Measurements from ENCODE around the gene ADARB1. TPM values are rescaled to one million over a fixed set of nuclear protein-coding genes. Genes with fewer than 3 reads are reported as not detected.
A peak's percentile ranks its signal among the peaks of the same experiment; 100 is the strongest.

Gene ADARB1
- total RNA-seq, 1 donor: 2.1 TPM

- no peak overlapping the region for H3K4me3 ChIP-seq (ENCODE audit: low read depth, low read length)
- no peak for DNase-seq (ENCODE audit: low read depth)
- no peak for TF ChIP-seq CTCF (IDR thresholded peaks at IDR 0.05; ENCODE audit: insufficient read depth, low read length)
Measured at GRCh38 chr21:45071078-45071873, 3.1 kb upstream of the ADARB1 start.

- no peak for TF ChIP-seq CTCF (IDR thresholded peaks at IDR 0.05; ENCODE audit: insufficient read depth, low read length)
- H3K4me3 ChIP-seq (ENCODE audit: low read depth, low read length): no peak overlapping the region
Measured at GRCh38 chr21:45071874-45072737, 2.3 kb upstream of the ADARB1 start.

GRCh38 chr21:45072738-45073300 is 1.6 kb upstream of the ADARB1 start:
- no peak for TF ChIP-seq CTCF (IDR thresholded peaks at IDR 0.05; ENCODE audit: insufficient read depth, low read length)
- no peak for DNase-seq (ENCODE audit: low read depth)
- peak overlapping the region; percentile 82 for H3K4me3 ChIP-seq (ENCODE audit: low read depth, low read length)

More at GRCh38 chr21:45071874-45072737, 2.3 kb upstream of the ADARB1 start:
- no peak for DNase-seq (ENCODE audit: low read depth)

- TF ChIP-seq CTCF (IDR thresholded peaks at IDR 0.05; ENCODE audit: insufficient read depth, low read length): no peak
- DNase-seq (ENCODE audit: low read depth): peak; percentile 24
Measured at GRCh38 chr21:45073301-45074047, 906 bp upstream of the ADARB1 start.

GRCh38 chr21:45074818-45075595 is 627 bp downstream of the ADARB1 start:
- peak; percentile 11 for DNase-seq (ENCODE audit: low read depth)
- no peak for TF ChIP-seq CTCF (IDR thresholded peaks at IDR 0.05; ENCODE audit: insufficient read depth, low read length)
- peak overlapping the region; percentile 79 for H3K4me3 ChIP-seq (ENCODE audit: low read depth, low read length)

More at GRCh38 chr21:45073301-45074047, 906 bp upstream of the ADARB1 start:
- peak overlapping the region; percentile 82 for H3K4me3 ChIP-seq (ENCODE audit: low read depth, low read length)
